Ovary (tissue), 9 donors: ENCODE results near the gene NPAS2. TPM values are rescaled to one million over a fixed set of nuclear protein-coding genes. Genes with fewer than 3 reads are reported as not detected.

ENCODE experiments used
- DNase-seq, 5 donors: peaks; one replicate each; pipeline ENCODE4 v3.0.0-alpha.2; 2019 to 2020
- H3K27ac ChIP-seq, 2 donors: fragments of 200-600 bp; one replicate each; pipeline versions ENCODE4 v1.5.1 to v1.8.0; 2019 to 2022
- H3K27me3 ChIP-seq: fragments of 200-600 bp; one replicate; pipeline ENCODE4 v1.8.0; 2022
- H3K36me3 ChIP-seq: fragments of 200-600 bp; sonication (generic); one replicate; pipeline ENCODE4 v1.5.1; 2019
- H3K4me1 ChIP-seq: one replicate; pipeline ENCODE4 v1.8.1; 2013; ENCODE audit warnings: mild to moderate bottlenecking, moderate library complexity; ENCODE audit not compliant: insufficient read depth
- H3K4me3 ChIP-seq: fragments of 200-600 bp; sonication (generic); one replicate; pipeline ENCODE4 v1.5.1; 2017
- H3K9me3 ChIP-seq, 2 donors: fragments of 200-600 bp in 1 of 2; sonication (generic) in 1 of 2; one replicate each; pipeline versions ENCODE4 v1.5.1 to v1.8.1; 2013 to 2019; ENCODE audit warnings: mild to moderate bottlenecking in 1 of 2, moderate library complexity in 1 of 2
- CTCF ChIP-seq, 3 donors: fragments of 450-650 bp in 2 of 3; fragments of 200-600 bp in 1 of 3; IDR thresholded peaks; one replicate each; pipeline versions ENCODE4 v1.5.1 to v1.8.0; 2016 to 2022; ENCODE audit warnings: antibody characterized with exemption in 3 of 3, mild to moderate bottlenecking in 1 of 3
- EP300 ChIP-seq: sonication (generic); formaldehyde crosslinking; IDR thresholded peaks from one replicate; pipeline ENCODE4 v1.6.1; 2017; ENCODE audit warnings: antibody characterized with exemption
- POLR2A ChIP-seq: fragments of 450-650 bp; IDR thresholded peaks from one replicate; pipeline ENCODE4 v1.6.1; 2017; ENCODE audit warnings: antibody characterized with exemption, mild to moderate bottlenecking, moderate library complexity
- WGBS, 3 donors: extraction: QIAGEN DNeasy Blood & Tissue Kit in 1 of 3; methylation state at CpG; one replicate each; pipeline versions ENCODE4 v1.1.5 to v1.1.7; 2013 to 2017; 5-methylcytosine and 5-hydroxymethylcytosine counted together
- intact Hi-C, 4 donors: fragments of 100-400 bp; cut with DNase I; formaldehyde crosslinking; loops; one replicate each; pipeline versions ENCODE4 v1.11.0 to v1.15.1; 2022 to 2023
- polyA plus RNA-seq, 2 donors: library from polyadenylated mRNA; stranded (reverse); fragments of 200-250 nt in 1 of 2; fragments of 350-450 nt in 1 of 2; fragmentation: Illumina TruSeq in 1 of 2; extraction: RNeasy Lipid Tissue Mini Kit (QIAGEN cat#74804) in 1 of 2; gene quantifications; one replicate each; pipeline ENCODE4 v1.2.3, GENCODE V29; 2013 to 2014
- total RNA-seq, 7 donors: library from RNA; depleted of rRNA in 2 of 7; stranded (reverse); fragments of >200 nt in 2 of 7; fragmentation: NEBNext Ultra II Directional in 3 of 7; extraction: Animal tissue kit (Norgen Biotek cat#: 25700) in 3 of 7; gene quantifications; one replicate each; pipeline versions ENCODE4 v1.1.0 to v1.2.4, GENCODE V29; 2016 to 2023
- donor health status: DM: no; HTN: no; CAD: no; lungs with moderate emphysema.
- donor health status: DM: no; HTN: no; CAD: no.
- donor health status: Bipolar disorder and iron deficiency.
- donor health status: DM: yes; HTN: yes; CAD: no.
- donor health status: DM: no; HTN: no; CAD: no.
- donor health status: DM: yes; HTN: yes; CAD: no.

The NPAS2 gene
- total and polyA plus RNA-seq, 9 donors: 1.6 to 20.6 (median 7.3) TPM

GRCh38 chr2:100895934-100896685 is 76.2 kb downstream of the NPAS2 start:
- H3K9me3 ChIP-seq: no peaks in the 10 kb centered on the region
- H3K4me1 ChIP-seq: no peaks in the 10 kb centered on the region
- H3K36me3 ChIP-seq: no peaks in the 10 kb centered on the region
- DNase-seq: no peak
- WGBS, 3 donors: 66 to 76% (median 73%) methylated on average over 3 of the region's 3 CpGs
- H3K27me3 ChIP-seq: no peaks in the 10 kb centered on the region
- H3K27ac ChIP-seq: no peak overlapping the region
- TF ChIP-seq POLR2A (no peak), CTCF (IDR thresholded peaks at IDR 0.05) (no peak), EP300 (no peak)
- no peak overlapping the region for H3K4me3 ChIP-seq
- intact Hi-C loops: no loop called here

GRCh38 chr2:100898035-100898665 is 78.2 kb downstream of the NPAS2 start:
- H3K4me3 ChIP-seq: no peak overlapping the region
- no peaks in the 10 kb centered on the region for H3K36me3 ChIP-seq
- TF ChIP-seq POLR2A (no peak), EP300 (no peak), CTCF (IDR thresholded peaks at IDR 0.05) (no peak)
- DNase-seq: no peak
- H3K9me3 ChIP-seq: no peaks in the 10 kb centered on the region
- no peaks in the 10 kb centered on the region for H3K4me1 ChIP-seq
- no peak overlapping the region for H3K27ac ChIP-seq
- no peaks in the 10 kb centered on the region for H3K27me3 ChIP-seq
- 86 to 92% (median 88%) methylated on average over 8 of the region's 8 CpGs for WGBS, 3 donors
- intact Hi-C loops: no loop called here

- TF ChIP-seq CTCF (IDR thresholded peaks at IDR 0.05) (no peak), POLR2A (no peak), EP300 (no peak)
- H3K4me1 ChIP-seq: no peaks in the 10 kb centered on the region
- no peak for DNase-seq
- 92 to 95% (median 93%) methylated on average over 5 of the region's 5 CpGs for WGBS, 3 donors
- no peaks in the 10 kb centered on the region for H3K27me3 ChIP-seq
- no peaks in the 10 kb centered on the region for H3K9me3 ChIP-seq
- H3K4me3 ChIP-seq: no peak overlapping the region
- no peak overlapping the region for H3K27ac ChIP-seq
- H3K36me3 ChIP-seq: no peaks in the 10 kb centered on the region
- intact Hi-C loops: no loop called here
Measured at GRCh38 chr2:100900156-100900795, 80.3 kb downstream of the NPAS2 start.

GRCh38 chr2:100902817-100903405 is 83.0 kb downstream of the NPAS2 start:
- no peaks in the 10 kb centered on the region for H3K4me1 ChIP-seq
- H3K9me3 ChIP-seq: no peaks in the 10 kb centered on the region
- no peaks in the 10 kb centered on the region for H3K27me3 ChIP-seq
- no peak overlapping the region for H3K27ac ChIP-seq
- WGBS, 3 donors: 53 to 73% (median 71%) methylated on average over 6 of the region's 6 CpGs
- no peak overlapping the region for H3K4me3 ChIP-seq
- TF ChIP-seq POLR2A (no peak), CTCF (IDR thresholded peaks at IDR 0.05) (no peak), EP300 (no peak)
- DNase-seq: no peak
- no peaks in the 10 kb centered on the region for H3K36me3 ChIP-seq
- intact Hi-C loops: no loop called here
